ENCODE data around the gene VIPR2.

GRCh38 chr7:159027789-159028507 lies 116.7 kb downstream of the VIPR2 start:
- TF ChIP-seq, protein P1, sequence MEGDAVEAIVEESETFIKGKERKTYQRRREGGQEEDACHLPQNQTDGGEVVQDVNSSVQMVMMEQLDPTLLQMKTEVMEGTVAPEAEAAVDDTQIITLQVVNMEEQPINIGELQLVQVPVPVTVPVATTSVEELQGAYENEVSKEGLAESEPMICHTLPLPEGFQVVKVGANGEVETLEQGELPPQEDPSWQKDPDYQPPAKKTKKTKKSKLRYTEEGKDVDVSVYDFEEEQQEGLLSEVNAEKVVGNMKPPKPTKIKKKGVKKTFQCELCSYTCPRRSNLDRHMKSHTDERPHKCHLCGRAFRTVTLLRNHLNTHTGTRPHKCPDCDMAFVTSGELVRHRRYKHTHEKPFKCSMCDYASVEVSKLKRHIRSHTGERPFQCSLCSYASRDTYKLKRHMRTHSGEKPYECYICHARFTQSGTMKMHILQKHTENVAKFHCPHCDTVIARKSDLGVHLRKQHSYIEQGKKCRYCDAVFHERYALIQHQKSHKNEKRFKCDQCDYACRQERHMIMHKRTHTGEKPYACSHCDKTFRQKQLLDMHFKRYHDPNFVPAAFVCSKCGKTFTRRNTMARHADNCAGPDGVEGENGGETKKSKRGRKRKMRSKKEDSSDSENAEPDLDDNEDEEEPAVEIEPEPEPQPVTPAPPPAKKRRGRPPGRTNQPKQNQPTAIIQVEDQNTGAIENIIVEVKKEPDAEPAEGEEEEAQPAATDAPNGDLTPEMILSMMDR (IDR thresholded peaks at IDR 0.05; ENCODE audit: low read depth, low read length, poor library complexity, severe bottlenecking): no peak
- TF ChIP-seq EZH2phosphoT487 (IDR thresholded peaks at IDR 0.05; ENCODE audit: borderline replicate concordance, low read length): no peak
